HG03175 (cell line): Measurements from ENCODE around the gene TRIOBP.
A peak's percentile ranks its signal among the peaks of the same experiment; 100 is the strongest.
"Not testable (repeated sequence)": the region's sequence is repeated elsewhere in the genome, so short reads cannot be mapped to it uniquely, and the experiment has no call there.

ENCODE experiments used
- ATAC-seq: cut with Tn5 transposase; IDR thresholded peaks from one replicate; pipeline ENCODE4 v1.9.1; 2021; ENCODE audit warnings: mild to moderate bottlenecking, moderate library complexity; ENCODE audit not compliant: unreplicated experiment

TRIOBP gene

GRCh38 chr22:37717746-37718305 is 21.0 kb downstream of the TRIOBP start:
- ATAC-seq: not testable (repeated sequence)

GRCh38 chr22:37725551-37726240 is 28.8 kb downstream of the TRIOBP start:
- ATAC-seq: no peak

- ATAC-seq: no peak
Measured at GRCh38 chr22:37726241-37726887, 29.5 kb downstream of the TRIOBP start.

- no peak for ATAC-seq
Measured at GRCh38 chr22:37728620-37729019, 31.8 kb downstream of the TRIOBP start.

GRCh38 chr22:37731804-37732471 is 35.1 kb downstream of the TRIOBP start:
- ATAC-seq: no peak

GRCh38 chr22:37732699-37733607 is 36.1 kb downstream of the TRIOBP start:
- no peak for ATAC-seq

GRCh38 chr22:37733625-37734401 is 37.0 kb downstream of the TRIOBP start:
- ATAC-seq: no peak

- ATAC-seq: no peak
Measured at GRCh38 chr22:37734402-37734700, 37.5 kb downstream of the TRIOBP start.

GRCh38 chr22:37734964-37735451 is 38.2 kb downstream of the TRIOBP start:
- no peak for ATAC-seq

GRCh38 chr22:37739035-37739434 is 42.2 kb downstream of the TRIOBP start:
- ATAC-seq: no peak

GRCh38 chr22:37739611-37740049 is 42.8 kb downstream of the TRIOBP start:
- ATAC-seq: no peak

GRCh38 chr22:37740455-37741311 is 43.8 kb downstream of the TRIOBP start:
- ATAC-seq: no peak

GRCh38 chr22:37741312-37741795 is 44.5 kb downstream of the TRIOBP start:
- ATAC-seq: no peak

GRCh38 chr22:37742376-37743171 is 45.7 kb downstream of the TRIOBP start:
- ATAC-seq: no peak

- ATAC-seq: no peak
Measured at GRCh38 chr22:37744589-37744988, 47.7 kb downstream of the TRIOBP start.

- peak; percentile 78 for ATAC-seq
Measured at GRCh38 chr22:37745548-37746365, 48.9 kb downstream of the TRIOBP start.
